ENCODE data around the gene CIPC. TPM values are rescaled to one million over a fixed set of nuclear protein-coding genes. Genes with fewer than 3 reads are reported as not detected.
A peak's percentile ranks its signal among the peaks of the same experiment; 100 is the strongest.

Gene CIPC
- total RNA-seq, 6 experiments from 2014 or later: 10.4 to 18.7 (median 12.7) TPM

- Histone ChIP-seq H3K4me3 (no peak overlapping the region), H3K4me1 (no peaks in the 10 kb centered on the region), H3K36me3 (peaks cover 0 to 61% (median 26%) of the 10 kb centered on the region in 4 donors), H3K27ac (no peak overlapping the region), H3K27me3 (no peaks in the 10 kb centered on the region), H3K9me3 (no peaks in the 10 kb centered on the region)
- ATAC-seq: no peak
- intact Hi-C loops (cut with DNase I): no loop called here
- TF ChIP-seq, protein P1, sequence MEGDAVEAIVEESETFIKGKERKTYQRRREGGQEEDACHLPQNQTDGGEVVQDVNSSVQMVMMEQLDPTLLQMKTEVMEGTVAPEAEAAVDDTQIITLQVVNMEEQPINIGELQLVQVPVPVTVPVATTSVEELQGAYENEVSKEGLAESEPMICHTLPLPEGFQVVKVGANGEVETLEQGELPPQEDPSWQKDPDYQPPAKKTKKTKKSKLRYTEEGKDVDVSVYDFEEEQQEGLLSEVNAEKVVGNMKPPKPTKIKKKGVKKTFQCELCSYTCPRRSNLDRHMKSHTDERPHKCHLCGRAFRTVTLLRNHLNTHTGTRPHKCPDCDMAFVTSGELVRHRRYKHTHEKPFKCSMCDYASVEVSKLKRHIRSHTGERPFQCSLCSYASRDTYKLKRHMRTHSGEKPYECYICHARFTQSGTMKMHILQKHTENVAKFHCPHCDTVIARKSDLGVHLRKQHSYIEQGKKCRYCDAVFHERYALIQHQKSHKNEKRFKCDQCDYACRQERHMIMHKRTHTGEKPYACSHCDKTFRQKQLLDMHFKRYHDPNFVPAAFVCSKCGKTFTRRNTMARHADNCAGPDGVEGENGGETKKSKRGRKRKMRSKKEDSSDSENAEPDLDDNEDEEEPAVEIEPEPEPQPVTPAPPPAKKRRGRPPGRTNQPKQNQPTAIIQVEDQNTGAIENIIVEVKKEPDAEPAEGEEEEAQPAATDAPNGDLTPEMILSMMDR (IDR thresholded peaks at IDR 0.05): no peak
- TF ChIP-seq POLR2A (IDR thresholded peaks at IDR 0.05): no peak
- WGBS (ENCODE audit: insufficient coverage, low coverage, low lambda C conversion rate, missing lambda C conversion rate): 93% methylated on average over 2 of the region's 6 CpGs
- no peak for DNase-seq
Observed at GRCh38 chr14:77109656-77110055, 11.6 kb downstream of the CIPC start.

- no peaks in the 10 kb centered on the region for H3K27me3 ChIP-seq
- H3K4me3 ChIP-seq: no peak overlapping the region
- H3K27ac ChIP-seq: no peak overlapping the region
- intact Hi-C loops (cut with DNase I): no loop called here
- no peak for TF ChIP-seq POLR2A (IDR thresholded peaks at IDR 0.05)
- TF ChIP-seq, protein P1 (IDR thresholded peaks at IDR 0.05): no peak
- DNase-seq (no peak), ATAC-seq (no peak)
- no peaks in the 10 kb centered on the region for H3K4me1 ChIP-seq
- no peaks in the 10 kb centered on the region for H3K9me3 ChIP-seq
- WGBS (ENCODE audit: insufficient coverage, low coverage, low lambda C conversion rate, missing lambda C conversion rate): 100% methylated on average over 1 of the region's 1 CpG
- peaks cover 0 to 66% (median 30%) of the 10 kb centered on the region in 4 donors for H3K36me3 ChIP-seq
Observed at GRCh38 chr14:77110286-77110685, 12.2 kb downstream of the CIPC start.

- Histone ChIP-seq H3K4me3 (no peak overlapping the region), H3K27me3 (no peaks in the 10 kb centered on the region), H3K27ac (peak overlapping the region in 1 of 3 donors; percentile 14), H3K36me3 (peaks cover 0 to 63% (median 27%) of the 10 kb centered on the region in 4 donors), H3K9me3 (no peaks in the 10 kb centered on the region), H3K4me1 (no peaks in the 10 kb centered on the region)
- intact Hi-C loops (cut with DNase I): no loop called here
- WGBS (ENCODE audit: insufficient coverage, low coverage, low lambda C conversion rate, missing lambda C conversion rate): 71% methylated on average over 5 of the region's 5 CpGs
- ATAC-seq (peak in 1 of 4 donors; percentile 23), DNase-seq (no peak)
- TF ChIP-seq, protein P1 (IDR thresholded peaks at IDR 0.05): no peak
- TF ChIP-seq POLR2A (IDR thresholded peaks at IDR 0.05): no peak
Observed at GRCh38 chr14:77111021-77111420, 13.0 kb downstream of the CIPC start.

GRCh38 chr14:77113644-77114043 is 15.6 kb downstream of the CIPC start:
- no peak for TF ChIP-seq POLR2A (IDR thresholded peaks at IDR 0.05)
- TF ChIP-seq, protein P1 (IDR thresholded peaks at IDR 0.05): no peak
- DNase-seq: no peak
- Histone ChIP-seq H3K36me3 (peaks cover 0 to 56% (median 22%) of the 10 kb centered on the region in 4 donors), H3K27me3 (no peaks in the 10 kb centered on the region), H3K27ac (no peak overlapping the region), H3K4me1 (no peaks in the 10 kb centered on the region), H3K9me3 (no peaks in the 10 kb centered on the region), H3K4me3 (no peak overlapping the region)
- peak in 2 of 4 donors; percentile 24 to 33 for ATAC-seq
- 78% methylated on average over 5 of the region's 11 CpGs for WGBS (ENCODE audit: insufficient coverage, low coverage, low lambda C conversion rate, missing lambda C conversion rate)
- intact Hi-C loops (cut with DNase I): no loop called here

GRCh38 chr14:77114609-77115008 is 16.6 kb downstream of the CIPC start:
- no peaks in the 10 kb centered on the region for H3K27me3 ChIP-seq
- WGBS (ENCODE audit: insufficient coverage, low coverage, low lambda C conversion rate, missing lambda C conversion rate): 94% methylated on average over 2 of the region's 4 CpGs
- no peak overlapping the region for H3K4me3 ChIP-seq
- ATAC-seq (no peak), DNase-seq (no peak)
- H3K9me3 ChIP-seq: no peaks in the 10 kb centered on the region
- intact Hi-C loops (cut with DNase I): no loop called here
- no peaks in the 10 kb centered on the region for H3K4me1 ChIP-seq
- no peak overlapping the region for H3K27ac ChIP-seq
- TF ChIP-seq POLR2A (IDR thresholded peaks at IDR 0.05): no peak
- TF ChIP-seq, protein P1 (IDR thresholded peaks at IDR 0.05): no peak
- peaks cover 0 to 55% (median 22%) of the 10 kb centered on the region in 4 donors for H3K36me3 ChIP-seq
